GM23338 (cell line): ENCODE data around the gene RGS7. TPM values are rescaled to one million over a fixed set of nuclear protein-coding genes. Genes with fewer than 3 reads are reported as not detected.

Experiments
- ATAC-seq: fragments of 200-7000 bp; cut with Tn5 transposase; 3 replicates; pipeline ENCODE4 v1.9.1; 2020
- DNase-seq: peaks from one replicate; pipeline ENCODE4 v3.0.0-alpha.2; 2015; ENCODE audit warnings: low spot score
- H2AFZ ChIP-seq: fragments of 200-600 bp; sonication (generic); 2 replicates; pipeline ENCODE4 v1.8.0; 2016; ENCODE audit warnings: antibody characterized with exemption, mild to moderate bottlenecking, moderate library complexity
- H3F3A ChIP-seq: fragments of 200-600 bp; sonication (generic); replicated peaks from 2 replicates; pipeline ENCODE4 v1.8.0; 2017; ENCODE audit warnings: antibody characterized with exemption, mixed run types, low read depth
- H3K27ac ChIP-seq: fragments of 200-600 bp; sonication (generic); 2 replicates; pipeline ENCODE4 v1.6.1; 2016; ENCODE audit warnings: low read depth
- H3K27me3 ChIP-seq: fragments of 200-600 bp; sonication (generic); 2 replicates; pipeline ENCODE4 v1.8.0; 2016; ENCODE audit warnings: mild to moderate bottlenecking, mixed run types, moderate library complexity; ENCODE audit not compliant: insufficient read depth
- H3K36me3 ChIP-seq: fragments of 200-600 bp; sonication (generic); 2 replicates; pipeline ENCODE4 v1.8.0; 2016; ENCODE audit warnings: mild to moderate bottlenecking; ENCODE audit not compliant: insufficient read depth
- H3K4me1 ChIP-seq: fragments of 200-600 bp; sonication (generic); 2 replicates; pipeline ENCODE4 v1.8.0; 2016; ENCODE audit warnings: mild to moderate bottlenecking, moderate library complexity; ENCODE audit not compliant: insufficient read depth
- H3K4me2 ChIP-seq: fragments of 200-600 bp; sonication (generic); 2 replicates; pipeline ENCODE4 v1.7.1; 2017; ENCODE audit warnings: mixed run types
- H3K4me3 ChIP-seq: fragments of 200-600 bp; sonication (generic); 2 replicates; pipeline ENCODE4 v1.6.1; 2016; ENCODE audit warnings: mixed run types
- H3K79me2 ChIP-seq: fragments of 200-600 bp; sonication (generic); replicated peaks from 2 replicates; pipeline ENCODE4 v1.8.0; 2017; ENCODE audit warnings: mild to moderate bottlenecking; ENCODE audit not compliant: insufficient read depth
- H3K9me2 ChIP-seq: fragments of 200-600 bp; sonication (generic); 2 replicates; pipeline ENCODE4 v1.8.0; 2017; ENCODE audit not compliant: insufficient read depth
- H4K20me1 ChIP-seq: fragments of 200-600 bp; sonication (generic); replicated peaks from 2 replicates; pipeline ENCODE4 v1.8.0; 2017; ENCODE audit warnings: mild to moderate bottlenecking; ENCODE audit not compliant: insufficient read depth
- H3K27ac Mint-ChIP-seq: 2 replicates; pipeline ENCODE4 v1.8.0; 2020; ENCODE audit warnings: inconsistent platforms, mild to moderate bottlenecking, moderate library complexity, mixed read lengths
- H3K27me3 Mint-ChIP-seq: 3 replicates; pipeline ENCODE4 v1.8.0; 2022; ENCODE audit warnings: low read depth, mild to moderate bottlenecking, moderate library complexity, mixed read lengths, inconsistent platforms; ENCODE audit not compliant: insufficient read depth, poor library complexity
- H3K36me3 Mint-ChIP-seq: 3 replicates; pipeline ENCODE4 v1.8.0; 2021; ENCODE audit warnings: low read depth, mild to moderate bottlenecking, inconsistent platforms, moderate library complexity, mixed read lengths
- H3K4me1 Mint-ChIP-seq: 3 replicates; pipeline ENCODE4 v1.8.0; 2020; ENCODE audit warnings: mild to moderate bottlenecking, inconsistent platforms, mixed read lengths
- H3K4me3 Mint-ChIP-seq: 3 replicates; pipeline ENCODE4 v1.8.0; 2021; ENCODE audit warnings: moderate library complexity, mild to moderate bottlenecking, inconsistent platforms, mixed read lengths
- H3K9me3 Mint-ChIP-seq: 3 replicates; pipeline ENCODE4 v1.8.0; 2020; ENCODE audit warnings: moderate library complexity, mild to moderate bottlenecking, inconsistent platforms, mixed read lengths
- CTCF ChIP-seq, 2 experiments: fragments of 200-600 bp in 1 of 2; sonication (generic) in 1 of 2; conservative IDR thresholded peaks; 2 replicates each; pipeline versions ENCODE4 v1.5.1 to v1.6.1; 2016 to 2017; ENCODE audit warnings: antibody characterized with exemption in 2 of 2, low read depth in 2 of 2, mild to moderate bottlenecking in 2 of 2, moderate library complexity in 1 of 2
- ETS1 ChIP-seq: IDR thresholded peaks from 2 replicates; pipeline ENCODE4 v1.6.1; 2016; ENCODE audit warnings: antibody characterized with exemption
- NANOG ChIP-seq: IDR thresholded peaks from 2 replicates; pipeline ENCODE4 v1.6.1; 2016; ENCODE audit warnings: antibody characterized with exemption, borderline replicate concordance
- POLR2AphosphoS5 ChIP-seq: IDR thresholded peaks from 2 replicates; pipeline ENCODE4 v1.6.1; 2016; ENCODE audit warnings: antibody characterized with exemption, low read depth
- REST ChIP-seq: IDR thresholded peaks from one replicate; pipeline ENCODE4 v1.6.1; 2018; ENCODE audit warnings: antibody characterized with exemption; ENCODE audit not compliant: unreplicated experiment
- ZNF331 ChIP-seq: fragments of 250-450 bp; sonication (Bioruptor Pico); IDR thresholded peaks from 2 replicates; pipeline ENCODE4 v1.5.0; 2020; ENCODE audit warnings: low read depth, mild to moderate bottlenecking, moderate library complexity
- polyA plus RNA-seq: library from polyadenylated mRNA; unstranded; fragments of >200 nt; fragmentation: Nextera tagmentation; extraction: Ambion mirVana; gene quantifications from 2 replicates; pipeline ENCODE4 v1.2.1, GENCODE V29; 2016
- total RNA-seq: library from RNA; depleted of rRNA; stranded (reverse); fragments of >200 nt; shearing (Covaris generic); gene quantifications from 2 replicates; pipeline ENCODE4 v1.2.3, GENCODE V29; 2014

RGS7 gene
- total and polyA plus RNA-seq, 2 experiments from 2014 or later = 2.0 to 2.2 TPM

GRCh38 chr1:240821925-240822324 lies 535.1 kb downstream of the RGS7 start:
- TF ChIP-seq CTCF (conservative IDR thresholded peaks at IDR 0.05; ENCODE audit: low read depth in 2 of 2) (no peak), ZNF331 (CRISPR knock-in tag) (no peak)
- Histone ChIP-seq H3K4me2 (no peak overlapping the region), H3K4me1 (no peaks in the 10 kb centered on the region), H3K36me3 (no peaks in the 10 kb centered on the region), H3K79me2 (no peaks in the 10 kb centered on the region), H3F3A (no peaks in the 10 kb centered on the region), H3K27ac (no peak overlapping the region), H3K4me3 (no peak overlapping the region), H3K9me2 (peaks cover 5% of the 10 kb centered on the region; the same call in 1 of the 2 replicates), H3K27me3 (no peaks in the 10 kb centered on the region), H4K20me1 (no peaks in the 10 kb centered on the region), H2AFZ (no peak overlapping the region)
- no peaks in the 10 kb centered on the region for H3K36me3 Mint-ChIP-seq
- no peaks in the 10 kb centered on the region for H3K9me3 Mint-ChIP-seq
- no peaks in the 10 kb centered on the region for H3K4me1 Mint-ChIP-seq
- ATAC-seq (no peak), DNase-seq (no peak)
- no peak overlapping the region for H3K4me3 Mint-ChIP-seq
- no peaks in the 10 kb centered on the region for H3K27me3 Mint-ChIP-seq
- H3K27ac Mint-ChIP-seq = no peak overlapping the region

- peaks cover 5% of the 10 kb centered on the region; the same call in 1 of the 2 replicates for H3K9me2 ChIP-seq
- H2AFZ ChIP-seq = no peak overlapping the region
- no peak overlapping the region for H3K4me3 Mint-ChIP-seq
- ATAC-seq (no peak), DNase-seq (no peak)
- no peaks in the 10 kb centered on the region for H3K36me3 ChIP-seq
- no peaks in the 10 kb centered on the region for H3K79me2 ChIP-seq
- no peaks in the 10 kb centered on the region for H3K4me1 Mint-ChIP-seq
- no peak overlapping the region for H3K4me3 ChIP-seq
- TF ChIP-seq ZNF331 (CRISPR knock-in tag) (no peak), ETS1 (no peak), REST (no peak), POLR2AphosphoS5 (no peak), NANOG (no peak)
- H3K9me3 Mint-ChIP-seq = no peaks in the 10 kb centered on the region
- no peaks in the 10 kb centered on the region for H3F3A ChIP-seq
- H3K27ac Mint-ChIP-seq = no peak overlapping the region
- no peaks in the 10 kb centered on the region for H4K20me1 ChIP-seq
- no peaks in the 10 kb centered on the region for H3K4me1 ChIP-seq
- H3K27me3 Mint-ChIP-seq = no peaks in the 10 kb centered on the region
- no peaks in the 10 kb centered on the region for H3K27me3 ChIP-seq
- no peak overlapping the region for H3K4me2 ChIP-seq
- H3K36me3 Mint-ChIP-seq = no peaks in the 10 kb centered on the region
- no peak overlapping the region for H3K27ac ChIP-seq
Measured at GRCh38 chr1:240820816-240821215, 536.2 kb downstream of the RGS7 start.
